Measurements from ENCODE around the gene IL6. TPM values are rescaled to one million over a fixed set of nuclear protein-coding genes. Genes with fewer than 3 reads are reported as not detected.

The IL6 gene
- total RNA-seq, 1 donor from 2014 or later = not detected

- no peak overlapping the region for H3K27ac Mint-ChIP-seq (ENCODE audit: unreplicated experiment)
Measured at GRCh38 chr7:22730066-22730710, 3.2 kb downstream of the IL6 start.

DNA sequence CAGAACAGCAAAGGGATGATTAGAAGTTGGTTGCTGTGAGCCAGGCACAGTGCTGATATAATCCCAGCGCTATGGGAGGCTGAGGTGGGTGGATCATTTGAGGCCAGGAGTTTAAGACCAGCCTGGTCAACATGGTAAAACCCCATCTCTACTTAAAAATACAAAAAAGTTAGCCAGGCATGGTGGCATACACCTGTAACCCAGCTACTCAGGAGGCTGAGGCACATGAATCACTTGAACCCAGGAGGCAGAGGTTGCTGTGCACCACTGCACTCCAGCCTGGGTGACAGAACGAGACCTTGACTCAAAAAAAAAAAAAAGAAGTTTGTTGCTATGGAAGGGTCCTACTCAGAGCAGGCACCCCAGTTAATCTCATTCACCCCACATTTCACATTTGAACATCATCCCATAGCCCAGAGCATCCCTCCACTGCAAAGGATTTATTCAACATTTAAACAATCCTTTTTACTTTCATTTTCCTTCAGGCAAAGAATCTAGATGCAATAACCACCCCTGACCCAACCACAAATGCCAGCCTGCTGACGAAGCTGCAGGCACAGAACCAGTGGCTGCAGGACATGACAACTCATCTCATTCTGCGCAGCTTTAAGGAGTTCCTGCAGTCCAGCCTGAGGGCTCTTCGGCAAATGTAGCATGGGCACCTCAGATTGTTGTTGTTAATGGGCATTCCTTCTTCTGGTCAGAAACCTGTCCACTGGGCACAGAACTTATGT is 4.1 kb downstream of the IL6 start:
- Mint-ChIP-seq H3K27me3 (ENCODE audit: unreplicated experiment) (no peaks in the 10 kb centered on the region), H3K4me3 (ENCODE audit: unreplicated experiment) (peak overlapping the region; percentile 56), H3K9me3 (ENCODE audit: unreplicated experiment) (no peaks in the 10 kb centered on the region), H3K4me1 (ENCODE audit: unreplicated experiment) (peaks cover 35% of the 10 kb centered on the region), H3K36me3 (ENCODE audit: unreplicated experiment) (no peaks in the 10 kb centered on the region), H3K27ac (ENCODE audit: unreplicated experiment) (peak overlapping the region; percentile 84)
- DNase-seq (ENCODE audit: extremely low spot score, unreplicated experiment) = no peak
- TF ChIP-seq, protein P1, sequence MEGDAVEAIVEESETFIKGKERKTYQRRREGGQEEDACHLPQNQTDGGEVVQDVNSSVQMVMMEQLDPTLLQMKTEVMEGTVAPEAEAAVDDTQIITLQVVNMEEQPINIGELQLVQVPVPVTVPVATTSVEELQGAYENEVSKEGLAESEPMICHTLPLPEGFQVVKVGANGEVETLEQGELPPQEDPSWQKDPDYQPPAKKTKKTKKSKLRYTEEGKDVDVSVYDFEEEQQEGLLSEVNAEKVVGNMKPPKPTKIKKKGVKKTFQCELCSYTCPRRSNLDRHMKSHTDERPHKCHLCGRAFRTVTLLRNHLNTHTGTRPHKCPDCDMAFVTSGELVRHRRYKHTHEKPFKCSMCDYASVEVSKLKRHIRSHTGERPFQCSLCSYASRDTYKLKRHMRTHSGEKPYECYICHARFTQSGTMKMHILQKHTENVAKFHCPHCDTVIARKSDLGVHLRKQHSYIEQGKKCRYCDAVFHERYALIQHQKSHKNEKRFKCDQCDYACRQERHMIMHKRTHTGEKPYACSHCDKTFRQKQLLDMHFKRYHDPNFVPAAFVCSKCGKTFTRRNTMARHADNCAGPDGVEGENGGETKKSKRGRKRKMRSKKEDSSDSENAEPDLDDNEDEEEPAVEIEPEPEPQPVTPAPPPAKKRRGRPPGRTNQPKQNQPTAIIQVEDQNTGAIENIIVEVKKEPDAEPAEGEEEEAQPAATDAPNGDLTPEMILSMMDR (IDR thresholded peaks at IDR 0.05) = no peak

More at GRCh38 chr7:22730066-22730710, 3.2 kb downstream of the IL6 start:
- Mint-ChIP-seq H3K9me3 (ENCODE audit: unreplicated experiment) (no peaks in the 10 kb centered on the region), H3K4me1 (ENCODE audit: unreplicated experiment) (peaks cover 42% of the 10 kb centered on the region), H3K36me3 (ENCODE audit: unreplicated experiment) (no peaks in the 10 kb centered on the region), H3K27me3 (ENCODE audit: unreplicated experiment) (no peaks in the 10 kb centered on the region), H3K4me3 (ENCODE audit: unreplicated experiment) (no peak overlapping the region)
- DNase-seq (ENCODE audit: extremely low spot score, unreplicated experiment) = no peak
- TF ChIP-seq, protein P1 (IDR thresholded peaks at IDR 0.05) = no peak

DNA sequence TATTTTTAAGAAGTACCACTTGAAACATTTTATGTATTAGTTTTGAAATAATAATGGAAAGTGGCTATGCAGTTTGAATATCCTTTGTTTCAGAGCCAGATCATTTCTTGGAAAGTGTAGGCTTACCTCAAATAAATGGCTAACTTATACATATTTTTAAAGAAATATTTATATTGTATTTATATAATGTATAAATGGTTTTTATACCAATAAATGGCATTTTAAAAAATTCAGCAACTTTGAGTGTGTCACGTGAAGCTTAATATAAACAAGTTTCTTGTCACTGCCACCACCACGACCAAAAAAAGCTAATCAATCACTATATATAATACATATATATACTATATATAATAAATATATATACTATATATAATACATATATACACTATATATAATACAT is 4.8 kb downstream of the IL6 start:
- no peak overlapping the region for H3K4me3 Mint-ChIP-seq (ENCODE audit: unreplicated experiment)

GRCh38 chr7:22732556-22733126 is 5.6 kb downstream of the IL6 start:
- Mint-ChIP-seq H3K27me3 (ENCODE audit: unreplicated experiment) (no peaks in the 10 kb centered on the region), H3K9me3 (ENCODE audit: unreplicated experiment) (peaks cover 11% of the 10 kb centered on the region), H3K27ac (ENCODE audit: unreplicated experiment) (no peak overlapping the region), H3K4me1 (ENCODE audit: unreplicated experiment) (peaks cover 21% of the 10 kb centered on the region), H3K4me3 (ENCODE audit: unreplicated experiment) (no peak overlapping the region), H3K36me3 (ENCODE audit: unreplicated experiment) (peaks cover 5% of the 10 kb centered on the region)
- TF ChIP-seq, protein P1 (IDR thresholded peaks at IDR 0.05) = peak; percentile 50
- DNase-seq (ENCODE audit: extremely low spot score, unreplicated experiment) = no peak

More for the DNA sequence above, 4.8 kb downstream of the IL6 start:
- H3K27me3 Mint-ChIP-seq (ENCODE audit: unreplicated experiment) = no peaks in the 10 kb centered on the region
- TF ChIP-seq, protein P1 (IDR thresholded peaks at IDR 0.05) = no peak
- H3K9me3 Mint-ChIP-seq (ENCODE audit: unreplicated experiment) = peaks cover 4% of the 10 kb centered on the region
- DNase-seq (ENCODE audit: extremely low spot score, unreplicated experiment) = no peak
- no peak overlapping the region for H3K27ac Mint-ChIP-seq (ENCODE audit: unreplicated experiment)
- H3K4me1 Mint-ChIP-seq (ENCODE audit: unreplicated experiment) = peaks cover 29% of the 10 kb centered on the region
- H3K36me3 Mint-ChIP-seq (ENCODE audit: unreplicated experiment) = peaks cover 3% of the 10 kb centered on the region

DNA sequence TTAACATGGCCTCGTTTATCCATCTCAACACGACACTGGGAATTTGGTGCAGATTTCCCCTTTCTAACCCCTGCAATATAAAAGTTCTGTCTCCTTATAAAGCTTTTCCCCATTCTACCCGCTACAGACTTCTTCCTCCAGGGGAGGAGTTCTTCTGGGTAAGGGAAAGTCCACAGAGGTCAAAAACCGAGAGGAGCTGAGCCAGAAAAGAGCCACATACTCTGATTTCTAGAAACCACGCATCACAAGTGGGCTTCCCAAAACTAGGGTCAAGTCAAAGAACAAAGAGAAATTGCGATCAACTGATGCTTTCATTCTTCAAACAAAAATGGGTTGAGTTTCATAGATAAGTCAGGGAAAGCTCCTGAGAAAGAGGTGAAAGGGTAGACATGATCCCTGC is 6.8 kb downstream of the IL6 start:
- peaks cover 14% of the 10 kb centered on the region for H3K9me3 Mint-ChIP-seq (ENCODE audit: unreplicated experiment)

More for the DNA sequence above, 6.8 kb downstream of the IL6 start:
- no peak overlapping the region for H3K4me3 Mint-ChIP-seq (ENCODE audit: unreplicated experiment)
- TF ChIP-seq, protein P1 (IDR thresholded peaks at IDR 0.05) = no peak
- H3K27ac Mint-ChIP-seq (ENCODE audit: unreplicated experiment) = no peak overlapping the region
- DNase-seq (ENCODE audit: extremely low spot score, unreplicated experiment) = no peak
- H3K27me3 Mint-ChIP-seq (ENCODE audit: unreplicated experiment) = no peaks in the 10 kb centered on the region
- H3K4me1 Mint-ChIP-seq (ENCODE audit: unreplicated experiment) = peaks cover 10% of the 10 kb centered on the region
- peaks cover 5% of the 10 kb centered on the region for H3K36me3 Mint-ChIP-seq (ENCODE audit: unreplicated experiment)

All from osteocyte (in vitro differentiated cells).